GM10266 (cell line): Measurements from ENCODE around the gene TPCN1.
A peak's percentile ranks its signal among the peaks of the same experiment; 100 is the strongest.

Experiments
- DNase-seq: peaks from one replicate; pipeline ENCODE4 v3.0.0; 2012; ENCODE audit errors: extremely low spot score
- CTCF ChIP-seq: IDR thresholded peaks from 2 replicates; pipeline ENCODE4 v1.5.1; 2012; ENCODE audit warnings: mild to moderate bottlenecking, low read depth; ENCODE audit not compliant: control insufficient read depth, insufficient read depth; ENCODE audit errors: missing control alignments

The TPCN1 gene

GRCh38 chr12:113271466-113271852, 50.2 kb downstream of the TPCN1 start:
- DNase-seq, result no peak
- no peak for TF ChIP-seq CTCF

GRCh38 chr12:113271853-113272561, 50.7 kb downstream of the TPCN1 start:
- DNase-seq, result peak; percentile 53
- TF ChIP-seq CTCF, result no peak

GRCh38 chr12:113273053-113273725, 51.9 kb downstream of the TPCN1 start:
- DNase-seq, result no peak
- TF ChIP-seq CTCF, result no peak

GRCh38 chr12:113274848-113275247, 53.6 kb downstream of the TPCN1 start:
- no peak for DNase-seq
- no peak for TF ChIP-seq CTCF

- DNase-seq, result no peak
- no peak for TF ChIP-seq CTCF
Measured at GRCh38 chr12:113276306-113276705, 55.0 kb downstream of the TPCN1 start.

GRCh38 chr12:113276946-113277500, 55.8 kb downstream of the TPCN1 start:
- TF ChIP-seq CTCF, result no peak
- no peak for DNase-seq

GRCh38 chr12:113277511-113277910, 56.2 kb downstream of the TPCN1 start:
- no peak for DNase-seq
- no peak for TF ChIP-seq CTCF
